C4-2B (cell line): ENCODE data around the gene SHISA7.

Experiments
- ZFX ChIP-seq: fragments of 450-650 bp; IDR thresholded peaks from 2 replicates; pipeline ENCODE4 v1.6.1; 2017
- TF ChIP-seq, protein P1 (sequence below): fragments of 450-650 bp; conservative IDR thresholded peaks from 2 replicates; pipeline ENCODE4 v1.5.1; 2017; ENCODE audit warnings: mild to moderate bottlenecking

DNA sequence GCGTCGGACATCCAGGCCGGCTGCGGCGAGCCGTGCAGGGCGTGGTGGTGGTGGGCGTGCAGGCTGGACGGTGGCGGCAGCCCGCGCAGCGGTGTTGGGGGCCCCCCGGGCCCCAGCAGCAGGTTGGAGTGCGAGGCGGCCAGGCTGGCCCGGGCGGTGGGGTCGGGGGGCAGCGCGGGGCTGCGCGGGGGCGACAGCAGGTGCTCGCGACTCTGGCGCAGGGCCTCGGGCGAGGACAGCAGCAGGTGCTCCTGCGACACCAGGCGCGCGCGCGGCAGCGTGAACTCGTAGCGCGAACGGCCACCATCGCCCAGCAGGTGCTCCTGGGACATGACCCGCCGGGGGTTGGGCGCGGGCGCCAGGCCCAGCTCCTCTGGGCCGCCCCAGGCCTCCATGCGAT, 9.8 kb downstream of the SHISA7 start:
- no peak for TF ChIP-seq ZFX
- TF ChIP-seq, protein P1, sequence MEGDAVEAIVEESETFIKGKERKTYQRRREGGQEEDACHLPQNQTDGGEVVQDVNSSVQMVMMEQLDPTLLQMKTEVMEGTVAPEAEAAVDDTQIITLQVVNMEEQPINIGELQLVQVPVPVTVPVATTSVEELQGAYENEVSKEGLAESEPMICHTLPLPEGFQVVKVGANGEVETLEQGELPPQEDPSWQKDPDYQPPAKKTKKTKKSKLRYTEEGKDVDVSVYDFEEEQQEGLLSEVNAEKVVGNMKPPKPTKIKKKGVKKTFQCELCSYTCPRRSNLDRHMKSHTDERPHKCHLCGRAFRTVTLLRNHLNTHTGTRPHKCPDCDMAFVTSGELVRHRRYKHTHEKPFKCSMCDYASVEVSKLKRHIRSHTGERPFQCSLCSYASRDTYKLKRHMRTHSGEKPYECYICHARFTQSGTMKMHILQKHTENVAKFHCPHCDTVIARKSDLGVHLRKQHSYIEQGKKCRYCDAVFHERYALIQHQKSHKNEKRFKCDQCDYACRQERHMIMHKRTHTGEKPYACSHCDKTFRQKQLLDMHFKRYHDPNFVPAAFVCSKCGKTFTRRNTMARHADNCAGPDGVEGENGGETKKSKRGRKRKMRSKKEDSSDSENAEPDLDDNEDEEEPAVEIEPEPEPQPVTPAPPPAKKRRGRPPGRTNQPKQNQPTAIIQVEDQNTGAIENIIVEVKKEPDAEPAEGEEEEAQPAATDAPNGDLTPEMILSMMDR, result no peak
